GM19395 (cell line): Measurements from ENCODE around the gene PNPLA6.
"Not testable (repeated sequence)": the region's sequence is repeated elsewhere in the genome, so short reads cannot be mapped to it uniquely, and the experiment has no call there.

Experiments
- ATAC-seq: cut with Tn5 transposase; IDR thresholded peaks from one replicate; pipeline ENCODE4 v1.9.1; 2021; ENCODE audit warnings: mild to moderate bottlenecking, moderate library complexity; ENCODE audit not compliant: unreplicated experiment

The PNPLA6 gene

DNA sequence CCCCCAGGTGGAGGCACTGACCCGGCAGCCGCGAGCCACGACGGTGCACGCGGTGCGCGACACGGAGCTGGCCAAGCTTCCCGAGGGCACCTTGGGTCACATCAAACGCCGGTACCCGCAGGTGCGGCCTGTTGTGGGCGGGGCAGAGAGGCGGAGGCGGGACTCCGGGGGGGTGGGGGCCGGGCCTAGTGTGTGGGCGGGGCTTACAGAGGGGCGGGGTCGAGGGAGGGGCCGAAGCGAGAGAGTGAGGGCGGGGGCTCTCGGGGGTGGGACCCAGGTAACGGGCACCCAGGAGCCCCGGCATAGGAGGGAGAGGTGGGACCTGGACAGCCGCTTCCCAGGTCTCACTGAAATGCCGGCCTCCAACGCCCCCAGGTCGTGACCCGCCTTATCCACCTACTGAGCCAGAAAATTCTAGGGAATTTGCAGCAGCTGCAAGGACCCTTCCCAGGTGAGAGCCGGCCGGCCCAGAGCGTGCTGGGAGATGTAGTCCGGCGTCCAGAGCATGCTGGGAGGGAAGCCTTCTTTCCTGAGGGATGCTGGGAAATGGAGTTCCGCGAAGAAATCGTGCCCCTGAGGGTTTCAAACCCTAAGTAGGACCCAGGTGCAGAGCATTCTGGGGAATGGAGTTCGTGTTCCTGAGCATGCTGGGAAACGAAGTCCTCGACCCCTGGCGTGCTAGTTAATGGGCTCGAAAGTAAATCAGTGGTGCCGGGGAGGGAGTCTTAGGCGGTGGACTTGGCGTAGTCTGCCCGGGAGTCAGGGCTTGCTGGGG, 15.7 kb downstream of the PNPLA6 start:
- no peak for ATAC-seq

DNA sequence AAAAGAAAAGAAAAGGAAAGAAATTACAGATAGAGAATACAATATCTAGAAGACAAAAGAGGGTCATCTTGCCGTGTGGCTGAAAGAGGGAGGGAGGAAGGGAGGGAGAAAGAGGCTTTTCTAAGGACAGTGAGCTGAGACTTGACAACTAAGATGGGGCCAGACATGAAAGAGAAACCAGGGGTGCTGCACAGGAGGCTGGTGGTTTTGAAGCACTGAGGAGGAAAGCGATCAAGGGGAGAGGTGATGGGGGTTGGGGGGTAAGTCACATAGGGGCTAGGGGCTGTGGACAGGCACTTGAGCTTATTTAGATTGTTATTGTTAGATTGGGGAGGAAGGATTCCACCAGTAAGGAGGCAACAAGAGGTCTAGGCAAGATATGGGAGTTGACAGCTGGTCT, 17.3 kb downstream of the PNPLA6 start:
- no peak for ATAC-seq

DNA sequence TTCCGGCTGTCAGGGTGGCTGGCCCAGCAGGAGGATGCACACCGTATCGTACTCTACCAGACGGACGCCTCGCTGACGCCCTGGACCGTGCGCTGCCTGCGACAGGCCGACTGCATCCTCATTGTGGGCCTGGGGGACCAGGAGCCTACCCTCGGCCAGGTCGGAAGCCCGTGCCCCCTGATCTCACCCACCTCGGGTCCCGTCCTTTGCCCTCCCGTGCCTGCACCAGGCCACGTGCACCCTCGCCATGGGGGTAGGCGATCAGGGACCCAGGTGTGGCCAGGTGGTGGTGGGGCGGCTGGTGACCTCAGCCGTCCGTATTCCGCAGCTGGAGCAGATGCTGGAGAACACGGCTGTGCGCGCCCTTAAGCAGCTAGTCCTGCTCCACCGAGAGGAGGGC, 19.0 kb downstream of the PNPLA6 start:
- ATAC-seq = no peak

DNA sequence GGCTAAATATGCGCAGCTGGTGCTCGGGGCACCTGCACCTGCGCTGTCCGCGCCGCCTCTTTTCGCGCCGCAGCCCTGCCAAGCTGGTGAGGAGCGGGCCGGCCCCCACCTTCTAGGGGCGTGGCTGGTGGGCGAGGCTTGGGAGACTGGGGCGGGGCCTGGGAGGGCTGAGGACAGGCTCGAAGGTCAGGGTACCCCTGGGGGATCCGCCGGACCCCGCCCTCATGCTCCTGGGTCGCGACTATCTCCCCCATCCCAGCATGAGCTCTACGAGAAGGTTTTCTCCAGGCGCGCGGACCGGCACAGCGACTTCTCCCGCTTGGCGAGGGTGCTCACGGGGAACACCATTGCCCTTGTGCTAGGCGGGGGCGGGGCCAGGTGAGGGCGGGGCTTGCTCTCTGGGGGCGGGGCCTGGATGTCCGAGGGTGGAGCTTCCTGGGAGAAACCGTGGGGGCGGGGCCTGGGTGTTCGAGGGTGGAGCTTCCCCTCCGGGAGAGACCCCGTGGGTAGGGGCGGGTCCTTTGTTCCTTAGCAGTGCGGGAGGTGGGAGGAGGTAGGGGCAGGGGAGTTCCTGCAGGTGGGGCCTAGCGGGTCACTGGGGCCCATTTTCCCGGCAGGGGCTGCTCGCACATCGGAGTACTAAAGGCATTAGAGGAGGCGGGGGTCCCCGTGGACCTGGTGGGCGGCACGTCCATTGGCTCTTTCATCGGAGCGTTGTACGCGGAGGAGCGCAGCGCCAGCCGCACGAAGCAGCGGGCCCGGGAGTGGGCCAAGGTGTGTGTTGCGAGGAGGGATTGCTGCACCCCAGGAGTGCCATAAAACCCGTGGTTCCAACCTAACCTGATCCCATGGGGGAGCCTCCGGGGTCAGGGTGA, 19.7 kb downstream of the PNPLA6 start:
- ATAC-seq = no peak

DNA sequence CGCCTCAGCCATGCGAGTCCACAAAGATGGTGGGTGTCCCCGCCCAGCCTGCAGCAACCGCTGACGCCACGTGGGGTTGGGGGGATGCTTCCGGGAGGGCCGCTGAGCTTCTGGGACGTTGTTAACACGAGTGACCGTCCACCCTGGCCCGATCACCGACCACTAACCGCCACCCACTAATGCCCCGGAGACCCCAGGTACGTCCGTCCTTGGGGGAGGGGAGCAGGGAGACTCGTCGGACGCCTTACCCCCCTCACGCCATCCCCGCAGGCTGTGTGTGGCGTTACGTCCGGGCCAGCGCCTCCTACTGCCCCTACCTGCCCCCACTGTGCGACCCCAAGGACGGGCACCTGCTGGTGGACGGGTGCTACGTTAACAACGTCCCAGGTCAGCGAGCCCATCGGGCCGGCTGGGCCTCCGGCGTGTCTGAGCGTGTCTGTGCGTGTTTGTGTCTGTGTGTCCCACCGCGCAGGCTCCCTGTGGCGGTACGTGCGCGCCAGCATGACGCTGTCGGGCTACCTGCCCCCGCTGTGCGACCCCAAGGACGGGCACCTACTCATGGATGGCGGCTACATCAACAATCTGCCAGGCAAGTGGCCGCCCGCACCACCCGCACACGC, 21.3 kb downstream of the PNPLA6 start:
- no peak for ATAC-seq

DNA sequence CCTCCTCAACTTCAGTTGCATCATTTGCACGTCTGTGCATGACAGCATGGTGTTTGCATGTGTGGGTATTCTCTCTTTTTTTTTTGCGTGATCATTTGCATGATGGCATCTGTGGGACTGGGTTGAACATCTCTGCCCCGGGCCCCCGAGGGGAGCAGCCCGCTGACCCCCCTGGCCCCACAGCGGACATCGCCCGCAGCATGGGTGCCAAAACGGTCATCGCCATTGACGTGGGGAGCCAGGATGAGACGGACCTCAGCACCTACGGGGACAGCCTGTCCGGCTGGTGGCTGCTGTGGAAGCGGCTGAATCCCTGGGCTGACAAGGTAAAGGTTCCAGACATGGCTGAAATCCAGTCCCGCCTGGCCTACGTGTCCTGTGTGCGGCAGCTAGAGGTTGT, 23.1 kb downstream of the PNPLA6 start:
- no peak for ATAC-seq

DNA sequence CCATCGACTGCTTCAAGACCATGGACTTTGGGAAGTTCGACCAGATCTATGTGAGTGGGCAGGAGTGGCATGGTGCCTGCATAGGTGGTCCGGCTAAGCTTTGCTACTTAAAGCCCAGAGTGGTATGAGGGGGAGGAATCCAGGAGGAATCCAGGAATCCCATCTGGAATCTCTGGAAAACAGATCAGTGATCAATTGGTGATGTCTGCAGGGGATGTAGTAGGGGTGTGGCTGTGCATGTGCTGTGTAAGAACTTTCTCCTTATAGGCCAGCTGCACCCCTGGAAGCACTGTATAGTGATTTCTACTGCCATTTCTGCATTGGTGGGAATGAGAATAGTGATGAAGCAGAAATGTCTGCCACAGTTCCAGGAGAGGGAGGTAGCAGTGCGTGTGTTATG, 23.6 kb downstream of the PNPLA6 start:
- no peak for ATAC-seq

DNA sequence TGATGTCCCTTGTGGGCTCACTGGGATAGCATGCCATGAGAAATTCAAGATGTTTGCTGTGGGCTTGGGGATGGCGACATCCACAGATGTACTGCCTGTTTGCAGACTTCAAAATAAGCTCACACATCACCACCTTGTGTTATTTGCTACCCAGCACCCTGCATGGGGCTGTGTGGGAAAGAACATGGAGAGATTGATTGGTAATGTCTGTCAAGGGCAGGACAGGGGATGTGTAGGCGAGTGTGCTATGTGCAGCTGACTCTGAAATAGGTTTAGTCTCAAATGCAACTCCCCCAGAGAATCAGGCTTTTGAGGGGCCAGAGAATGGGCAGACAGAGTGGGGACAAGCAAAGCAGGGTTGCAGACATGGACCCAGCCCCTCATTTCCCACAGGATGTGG, 24.7 kb downstream of the PNPLA6 start:
- ATAC-seq = no peak

DNA sequence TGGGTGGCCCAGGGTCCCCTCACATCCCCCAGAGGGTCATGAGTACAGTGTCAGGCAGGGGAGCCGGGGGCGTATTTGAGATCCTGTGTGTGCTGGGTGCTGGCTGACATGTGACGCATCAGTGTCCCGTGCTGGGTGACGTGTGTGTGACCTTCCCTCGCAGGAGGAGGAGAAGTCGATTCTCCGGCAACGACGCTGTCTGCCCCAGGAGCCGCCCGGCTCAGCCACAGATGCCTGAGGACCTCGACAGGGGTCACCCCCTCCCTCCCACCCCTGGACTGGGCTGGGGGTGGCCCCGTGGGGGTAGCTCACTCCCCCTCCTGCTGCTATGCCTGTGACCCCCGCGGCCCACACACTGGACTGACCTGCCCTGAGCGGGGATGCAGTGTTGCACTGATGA, 25.8 kb downstream of the PNPLA6 start:
- no peak for ATAC-seq

DNA sequence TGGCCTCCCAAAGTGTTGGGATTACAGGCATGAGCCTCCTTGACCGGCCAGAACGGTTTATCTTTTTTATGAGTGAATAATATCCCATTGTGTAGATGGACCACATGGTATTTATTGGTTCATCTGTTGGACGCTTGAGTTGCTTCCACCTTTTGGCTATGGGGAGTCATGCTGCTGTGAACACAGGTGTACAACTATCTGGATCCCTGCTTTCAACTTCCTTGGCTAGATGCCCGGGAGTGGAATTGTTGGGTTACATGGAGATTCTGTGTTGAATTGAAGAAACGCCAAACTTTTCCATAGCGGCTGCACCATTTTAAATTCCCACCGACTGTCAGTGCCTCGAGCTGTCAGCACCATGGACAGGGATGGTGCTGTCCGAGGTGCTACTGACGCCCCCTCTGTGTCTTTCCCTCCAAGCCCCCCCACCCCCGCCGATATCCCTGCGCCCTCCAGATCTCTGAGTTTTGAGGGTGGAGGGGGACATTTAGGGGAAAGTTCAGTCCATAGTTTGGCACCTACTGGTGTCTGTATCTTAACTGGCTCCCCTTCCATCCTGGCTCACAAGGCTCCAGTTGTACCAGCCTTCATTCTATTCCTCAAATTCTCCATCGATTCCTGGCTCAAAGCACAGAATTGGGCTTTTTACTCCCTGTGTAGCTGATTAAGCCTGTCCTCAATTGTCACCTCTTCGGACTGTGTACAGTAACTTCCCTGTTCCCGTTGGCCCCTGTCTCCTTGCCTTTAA, 27.3 kb downstream of the PNPLA6 start:
- no peak for ATAC-seq

DNA sequence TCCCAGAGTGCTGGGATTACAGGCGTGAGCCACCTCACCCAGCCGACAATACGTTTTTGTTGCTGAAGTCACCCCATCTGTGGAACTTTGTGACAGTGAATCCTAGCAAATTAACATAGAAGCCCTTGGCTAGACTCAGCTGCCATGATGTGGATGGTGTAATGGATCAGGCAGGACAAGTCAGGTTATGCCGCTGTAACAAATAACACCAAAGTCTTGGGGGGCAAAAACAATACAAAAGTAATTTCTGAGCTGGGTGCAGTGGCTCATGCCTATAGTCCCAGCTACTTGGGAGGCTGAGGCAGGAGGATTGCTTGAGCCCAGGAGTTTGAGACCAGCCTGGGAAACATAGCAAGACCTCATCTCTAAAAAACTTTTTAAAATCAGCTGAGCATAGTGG, 29.3 kb downstream of the PNPLA6 start:
- ATAC-seq = no peak

DNA sequence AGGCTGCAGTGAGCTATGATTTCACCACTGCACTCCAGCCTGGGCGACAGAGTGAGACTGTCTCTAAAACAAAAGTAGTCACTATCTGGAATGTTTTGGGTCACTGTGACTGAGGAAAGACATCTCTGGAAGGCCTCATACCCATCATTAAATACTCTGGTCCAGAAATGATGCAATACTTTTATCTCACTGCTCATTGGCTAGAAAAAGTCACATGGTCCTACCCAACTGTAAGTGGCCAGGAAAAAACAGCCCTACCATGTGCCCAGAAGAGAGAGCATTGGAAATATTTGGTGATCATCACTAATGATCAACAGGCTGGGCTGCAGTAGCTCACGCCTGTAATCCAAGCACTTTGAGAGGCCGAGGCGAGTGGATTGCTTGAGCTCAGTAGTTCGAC, 29.8 kb downstream of the PNPLA6 start:
- ATAC-seq = no peak

DNA sequence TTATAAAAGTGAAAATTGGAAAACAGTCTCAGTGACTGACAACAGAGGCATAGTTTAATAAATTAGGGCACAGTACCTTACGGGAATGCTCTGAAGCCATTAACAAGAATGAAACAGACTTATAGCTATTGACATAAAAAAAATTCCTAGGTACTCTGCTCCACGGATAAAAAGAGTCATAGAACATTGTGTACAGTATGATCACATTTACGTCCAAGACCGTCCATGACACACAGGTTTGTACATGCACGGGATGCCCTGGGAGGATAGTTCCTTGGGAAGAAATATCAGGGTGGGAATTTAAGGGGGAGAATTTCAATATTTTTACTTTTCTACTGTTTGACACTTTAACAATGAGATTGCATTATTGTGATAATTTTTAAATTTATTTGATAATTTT, 35.2 kb downstream of the PNPLA6 start:
- no peak for ATAC-seq

DNA sequence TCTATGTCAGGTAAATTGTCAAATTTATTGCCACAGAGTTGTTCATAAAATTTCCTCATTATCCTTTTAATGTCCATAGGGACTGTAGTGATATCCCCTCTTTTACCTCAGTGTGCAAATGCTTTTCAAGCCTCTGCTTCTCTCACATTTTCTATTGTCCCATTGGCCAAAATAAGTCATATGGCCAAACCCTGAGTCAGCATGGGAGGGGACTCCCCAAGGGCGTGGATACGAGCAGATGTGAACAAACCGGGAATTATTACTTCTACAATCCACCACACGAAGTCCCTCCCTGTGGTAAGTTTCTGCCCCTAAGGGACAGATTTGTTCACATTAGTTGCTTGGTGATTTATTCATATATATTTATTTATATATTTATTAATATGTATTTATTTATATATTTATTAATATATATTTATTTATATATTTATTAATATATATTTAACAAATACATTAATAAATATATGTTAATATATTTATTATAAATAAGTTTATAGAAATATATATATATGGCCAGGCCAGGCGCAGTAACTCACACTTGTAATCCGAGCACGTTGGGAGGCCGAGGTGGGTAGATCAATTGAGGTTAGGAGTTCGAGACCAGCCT, 40.0 kb downstream of the PNPLA6 start:
- no peak for ATAC-seq

DNA sequence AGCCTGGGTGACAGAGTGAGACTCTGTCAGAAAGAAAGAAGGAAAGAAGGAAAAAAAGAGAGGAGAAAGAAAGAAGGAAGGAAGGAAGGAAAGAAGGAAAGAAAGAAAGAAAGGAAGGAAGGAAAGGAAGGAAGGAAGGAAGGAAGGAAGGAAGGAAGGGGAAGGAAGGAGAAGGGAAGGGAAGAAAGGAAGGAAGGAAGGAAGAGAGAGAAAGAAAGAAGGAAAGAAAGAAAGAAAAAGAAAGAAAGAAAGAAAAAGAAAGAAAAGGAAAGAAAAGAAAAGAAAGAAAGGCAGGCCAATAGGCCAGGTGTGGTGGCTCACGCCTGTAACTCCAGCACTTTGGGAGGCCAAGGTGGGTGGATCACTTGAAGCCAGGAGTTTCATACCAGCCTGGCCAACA, 41.9 kb downstream of the PNPLA6 start:
- ATAC-seq = not testable (repeated sequence)

DNA sequence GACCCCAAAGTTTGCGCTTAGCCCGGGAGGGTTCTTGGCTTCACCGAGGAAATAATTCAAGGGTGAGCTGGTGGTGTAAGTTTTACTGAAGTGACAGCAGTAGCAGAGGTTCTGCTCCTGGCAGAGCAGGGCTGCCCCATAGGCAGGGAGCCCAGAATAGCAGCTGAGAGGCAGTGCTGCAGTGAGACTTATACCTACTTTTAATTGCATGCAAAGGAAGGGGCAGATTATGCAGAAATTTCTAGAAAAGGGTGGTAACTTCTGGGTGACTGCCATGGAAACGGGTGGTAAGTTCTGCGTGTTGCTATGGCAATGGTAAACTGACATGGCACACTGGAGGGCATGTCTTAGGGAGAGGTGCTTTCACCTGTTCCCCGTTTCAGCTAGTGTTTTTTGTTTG, 42.6 kb downstream of the PNPLA6 start:
- ATAC-seq = no peak

DNA sequence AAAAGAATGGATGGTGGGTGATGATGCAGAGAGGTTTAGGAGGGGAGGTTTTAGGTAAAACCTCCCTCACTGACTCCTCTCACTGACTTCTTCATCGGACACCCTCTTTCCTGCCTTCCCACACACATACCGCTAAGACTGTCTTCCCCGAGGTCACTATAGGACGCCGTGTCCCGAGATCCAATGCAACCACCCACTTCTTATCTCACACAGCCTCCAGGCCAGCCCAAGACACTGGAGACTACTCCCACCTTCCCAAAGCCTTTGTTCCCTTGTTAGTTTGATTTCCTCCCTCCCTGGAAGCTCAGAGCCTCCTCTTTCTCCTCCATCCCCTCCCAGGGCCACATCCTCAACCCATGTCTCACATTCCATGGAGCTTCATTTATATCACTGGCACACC, 43.7 kb downstream of the PNPLA6 start:
- ATAC-seq = no peak

DNA sequence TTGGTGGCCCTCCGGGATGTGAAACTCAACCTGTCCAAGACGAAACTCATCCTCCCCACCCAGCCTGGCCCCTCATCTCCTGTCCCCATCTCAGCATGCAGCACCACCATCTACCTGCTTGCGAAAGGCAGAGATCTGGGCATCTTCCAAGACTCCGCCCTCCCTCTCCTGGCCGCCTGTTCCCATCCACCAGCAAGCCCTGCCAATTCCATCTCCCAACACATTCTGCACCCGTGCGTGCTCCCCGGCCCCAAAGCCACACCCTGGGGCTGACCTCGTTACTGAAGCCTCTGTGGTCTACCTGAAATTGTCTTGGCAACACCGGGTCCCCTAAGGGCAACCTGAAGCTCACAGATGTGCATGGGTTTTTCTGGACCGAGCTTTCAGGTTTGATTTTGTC, 46.9 kb downstream of the PNPLA6 start:
- ATAC-seq = no peak

DNA sequence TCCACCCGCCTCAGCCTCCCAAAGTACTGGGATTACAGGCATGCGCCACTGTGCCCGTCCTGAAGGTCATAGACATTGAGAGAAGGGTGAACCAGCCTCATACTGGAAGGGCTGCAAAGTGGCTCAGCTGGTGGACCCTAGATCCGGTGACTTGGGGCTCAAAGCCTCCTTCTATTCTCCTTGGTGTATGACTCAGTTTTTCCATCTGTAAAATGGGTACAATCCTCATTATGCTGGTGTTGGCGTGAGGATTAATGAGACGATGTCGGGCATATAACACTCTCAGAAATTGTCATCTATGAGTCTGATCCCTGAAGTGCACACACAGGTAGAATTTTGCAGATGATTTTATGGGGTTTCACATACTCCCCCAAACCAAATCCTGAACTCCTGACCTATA, 54.3 kb downstream of the PNPLA6 start:
- no peak for ATAC-seq

DNA sequence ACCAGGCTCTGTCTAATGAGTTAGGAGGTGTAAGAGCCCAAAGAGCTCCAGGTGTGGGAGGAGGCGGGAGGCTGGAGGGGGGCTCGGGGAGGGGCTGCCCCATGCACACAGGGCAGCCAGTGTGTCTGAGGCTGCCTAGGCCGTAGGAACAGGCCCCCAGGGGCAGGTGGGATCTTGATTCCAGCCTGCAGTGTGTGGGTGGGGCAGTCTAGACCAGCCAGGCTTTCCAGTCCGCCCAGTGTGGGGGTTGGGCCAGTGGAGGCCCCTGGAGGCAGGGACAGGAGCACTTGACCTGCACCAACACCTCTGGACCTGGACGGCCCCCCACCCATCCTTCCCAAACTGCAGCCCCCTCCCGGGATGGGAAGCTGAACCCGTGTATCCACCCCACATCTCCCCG, 54.7 kb downstream of the PNPLA6 start:
- ATAC-seq = no peak
